ENCODE data around the gene OTUD1.
A peak's percentile ranks its signal among the peaks of the same experiment; 100 is the strongest.

Gene OTUD1

DNA sequence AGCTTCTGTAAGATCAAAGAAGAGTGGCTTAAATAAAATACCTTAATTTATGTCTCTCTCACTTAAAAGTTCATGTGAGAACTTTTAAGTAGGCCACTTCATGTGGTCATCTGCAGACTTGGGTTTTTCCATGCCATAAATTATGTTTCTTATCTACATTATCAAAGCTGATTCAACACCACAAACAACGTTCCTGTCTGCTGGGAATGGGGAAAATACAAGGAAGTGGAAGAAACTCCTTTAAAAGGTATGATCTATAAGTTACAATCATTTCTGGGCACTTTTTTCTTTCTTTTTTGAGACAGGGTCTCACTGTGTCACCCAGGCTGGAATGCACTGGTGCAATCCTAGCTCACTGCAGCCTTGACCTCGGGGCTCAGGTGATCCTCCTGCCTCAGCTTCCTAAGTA is 16.9 kb upstream of the OTUD1 start:
- DNase-seq = no peak

DNA sequence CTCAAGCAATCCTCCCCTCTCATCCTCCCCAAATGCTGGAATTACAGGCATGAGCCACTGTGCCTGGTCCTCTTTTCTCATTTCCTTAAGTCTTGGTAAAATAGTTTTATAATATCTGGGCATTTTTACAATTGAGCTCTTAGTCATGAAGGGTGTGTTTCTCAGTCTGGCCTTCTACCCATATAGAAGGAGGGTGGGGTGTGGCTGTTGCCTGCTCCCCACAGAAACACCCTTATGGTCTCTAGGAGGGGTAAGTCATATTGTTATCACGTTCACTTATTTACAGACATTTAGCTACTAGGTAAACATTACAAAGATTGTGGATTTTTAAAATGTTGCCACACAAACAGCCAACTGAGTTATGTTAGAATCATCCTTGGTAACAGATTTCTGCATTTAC is 6.7 kb upstream of the OTUD1 start:
- no peak for DNase-seq

GRCh38 chr10:23432639-23433038 is 6.2 kb upstream of the OTUD1 start:
- DNase-seq = no peak

GRCh38 chr10:23433701-23434100 is 5.2 kb upstream of the OTUD1 start:
- DNase-seq = no peak

DNA sequence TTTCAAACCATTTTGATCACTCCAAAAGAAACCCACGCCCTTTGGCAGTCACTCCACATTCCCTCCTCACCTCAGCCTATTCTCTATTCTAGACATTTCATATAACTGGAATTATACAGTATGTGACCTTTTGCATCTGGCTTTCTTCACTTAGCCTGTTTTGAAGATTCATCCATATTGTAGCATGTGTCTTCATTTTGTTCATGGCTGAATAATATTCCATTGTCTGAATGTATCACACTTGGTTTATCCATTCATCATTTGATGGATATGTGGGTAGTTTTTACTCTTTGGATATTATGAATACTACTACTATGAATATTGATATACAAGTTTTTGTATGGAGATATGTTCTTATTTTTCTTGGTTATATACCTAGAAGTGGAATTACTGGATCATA is 3.5 kb upstream of the OTUD1 start:
- DNase-seq = no peak

DNA sequence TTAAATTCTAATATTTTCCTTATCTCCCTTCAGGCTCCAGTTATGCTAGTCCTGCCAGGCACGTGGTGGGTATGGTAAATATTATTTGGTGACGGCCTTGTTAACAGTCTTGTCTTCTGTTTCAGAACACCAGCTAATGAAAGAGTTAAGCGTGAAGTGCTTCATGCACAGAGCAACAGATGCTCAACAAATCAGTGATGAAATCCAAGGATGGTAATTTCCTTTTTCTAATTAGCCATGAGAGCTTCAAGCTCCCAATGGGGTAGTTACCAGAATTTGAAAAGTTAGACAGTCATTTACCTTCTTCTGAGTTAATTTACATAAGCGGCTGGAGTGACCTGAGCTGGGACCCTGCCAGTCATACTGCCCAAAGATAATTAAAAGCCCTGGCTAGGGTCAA is 1.9 kb upstream of the OTUD1 start:
- no peak for DNase-seq

DNA sequence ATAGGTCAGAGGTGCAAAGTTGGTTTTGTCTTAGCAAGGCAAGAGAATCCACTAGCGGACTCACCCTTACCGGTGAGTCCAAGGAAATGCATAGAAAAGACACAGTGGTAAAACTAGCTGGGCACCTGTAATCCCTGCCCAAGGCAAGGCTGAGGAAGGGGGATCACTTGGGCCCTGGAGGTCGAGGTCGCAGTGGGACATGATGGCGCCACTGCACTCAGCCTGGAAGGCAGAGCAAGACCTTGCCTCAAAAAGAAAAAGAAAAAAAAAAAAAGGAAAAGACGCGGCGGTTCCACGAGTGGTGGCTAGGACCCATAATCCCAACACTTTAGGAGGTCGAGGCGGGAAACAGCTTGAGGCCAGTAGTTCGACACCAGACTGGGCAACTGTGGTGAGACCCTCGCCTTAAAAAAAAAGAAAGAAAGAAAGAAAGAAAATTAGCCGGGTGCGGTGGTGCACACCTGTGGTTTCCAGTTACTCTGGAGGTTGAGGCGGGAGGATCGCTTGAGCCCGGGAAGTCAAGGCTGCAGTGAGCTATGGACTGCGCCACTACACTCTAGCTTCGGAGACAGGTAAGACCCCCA is 820 bp upstream of the OTUD1 start:
- DNase-seq = no peak

- no peak for DNase-seq
Observed at GRCh38 chr10:23439452-23439960, 631 bp downstream of the OTUD1 start.

DNA sequence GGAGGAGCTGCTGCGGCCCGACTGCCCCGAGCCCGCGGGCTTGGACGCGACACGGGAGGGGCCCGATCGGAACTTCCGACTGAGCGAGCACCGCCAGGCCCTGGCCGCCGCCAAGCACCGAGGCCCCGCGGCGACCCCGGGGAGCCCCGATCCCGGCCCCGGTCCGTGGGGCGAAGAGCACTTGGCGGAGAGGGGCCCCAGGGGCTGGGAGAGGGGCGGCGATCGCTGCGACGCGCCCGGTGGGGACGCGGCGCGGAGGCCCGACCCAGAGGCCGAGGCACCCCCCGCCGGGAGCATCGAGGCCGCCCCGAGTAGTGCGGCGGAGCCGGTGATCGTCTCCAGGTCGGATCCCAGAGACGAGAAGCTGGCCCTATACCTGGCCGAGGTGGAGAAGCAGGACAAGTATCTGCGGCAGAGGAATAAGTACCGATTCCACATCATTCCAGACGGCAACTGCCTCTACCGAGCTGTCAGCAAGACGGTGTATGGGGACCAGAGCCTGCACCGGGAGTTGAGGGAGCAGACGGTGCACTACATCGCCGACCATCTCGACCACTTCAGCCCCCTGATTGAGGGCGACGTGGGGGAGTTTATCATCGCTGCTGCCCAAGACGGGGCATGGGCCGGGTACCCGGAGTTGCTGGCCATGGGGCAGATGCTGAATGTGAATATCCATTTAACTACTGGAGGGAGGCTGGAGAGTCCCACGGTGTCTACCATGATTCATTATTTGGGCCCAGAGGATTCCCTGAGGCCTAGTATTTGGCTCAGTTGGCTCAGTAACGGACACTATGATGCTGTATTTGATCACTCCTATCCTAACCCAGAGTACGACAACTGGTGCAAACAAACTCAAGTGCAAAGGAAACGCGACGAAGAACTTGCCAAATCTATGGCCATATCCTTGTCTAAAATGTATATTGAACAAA is 1.4 kb downstream of the OTUD1 start:
- peak; percentile 75 for DNase-seq

- no peak for DNase-seq
Observed at GRCh38 chr10:23441251-23441650, 2.4 kb downstream of the OTUD1 start.

- DNase-seq = no peak
Observed at GRCh38 chr10:23442936-23443335, 4.1 kb downstream of the OTUD1 start.

DNA sequence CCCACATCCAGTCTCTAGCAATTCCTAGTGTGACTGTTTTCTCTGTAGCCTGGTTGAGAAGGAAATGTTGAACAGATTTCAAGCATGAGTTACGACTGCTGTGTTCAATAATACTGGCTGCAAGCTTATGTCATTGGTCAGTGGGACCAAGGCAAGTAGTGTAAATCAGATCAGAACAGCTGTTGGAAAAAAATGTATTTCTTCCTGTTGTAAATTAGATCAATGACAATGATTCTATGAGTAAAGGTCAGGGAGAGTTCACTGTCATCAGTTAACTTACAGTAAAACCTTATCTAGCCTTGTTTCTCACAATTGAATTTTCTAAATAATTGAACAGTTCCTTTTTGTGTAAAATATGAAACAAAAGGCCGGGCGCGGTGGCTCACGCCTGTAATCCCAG is 6.7 kb downstream of the OTUD1 start:
- peak; percentile 22 for DNase-seq

DNA sequence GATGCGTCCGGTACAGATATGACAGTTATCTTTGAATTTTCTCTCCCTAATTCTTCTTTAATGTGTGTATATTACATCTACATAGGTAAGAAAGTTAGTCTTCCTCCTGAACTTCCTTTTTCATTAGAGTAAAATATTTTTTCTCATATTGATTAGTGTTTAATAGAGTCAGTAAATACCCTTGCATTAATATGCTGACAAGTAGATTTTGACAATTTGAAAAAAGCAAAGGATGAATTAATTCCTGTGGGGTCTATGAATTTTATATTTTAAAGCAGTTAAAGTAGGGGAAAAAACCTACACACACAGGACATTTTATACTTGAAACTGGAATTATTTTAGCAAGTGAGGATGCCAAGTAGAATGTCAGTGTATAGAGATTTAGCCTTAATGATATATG is 9.4 kb downstream of the OTUD1 start:
- DNase-seq = no peak

GRCh38 chr10:23448802-23449570 is 10.1 kb downstream of the OTUD1 start:
- no peak for DNase-seq

DNA sequence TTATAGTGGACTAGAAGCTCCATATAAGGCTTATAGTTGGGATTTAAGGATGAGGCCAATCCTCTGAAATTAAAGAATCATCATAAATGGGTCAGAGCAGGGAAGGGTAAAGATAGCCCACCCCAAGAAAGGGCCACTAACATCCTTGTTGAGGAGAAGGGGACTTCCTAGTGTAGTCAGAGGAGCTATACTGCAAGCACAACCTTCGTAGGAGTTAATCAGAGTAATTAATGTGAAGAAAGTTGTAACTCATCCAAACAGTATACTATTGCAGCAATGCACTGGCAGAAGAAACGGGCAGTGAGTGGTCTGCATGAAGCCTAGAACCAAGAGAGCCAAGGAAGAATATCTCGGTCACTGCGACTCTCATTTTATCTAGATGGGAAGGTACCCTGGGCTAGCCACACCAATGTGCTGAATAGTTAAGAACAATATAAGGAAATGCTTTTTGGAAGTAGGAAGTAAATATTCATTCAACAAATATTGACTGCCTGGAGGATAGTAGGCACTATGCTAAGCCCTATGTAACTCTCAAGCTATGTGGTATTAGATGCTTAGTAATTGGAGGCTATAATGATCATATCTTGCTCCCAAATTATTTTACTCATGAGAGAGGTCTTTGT is 13.3 kb downstream of the OTUD1 start:
- no peak for DNase-seq

GRCh38 chr10:23453465-23453864 is 14.6 kb downstream of the OTUD1 start:
- DNase-seq = no peak

DNA sequence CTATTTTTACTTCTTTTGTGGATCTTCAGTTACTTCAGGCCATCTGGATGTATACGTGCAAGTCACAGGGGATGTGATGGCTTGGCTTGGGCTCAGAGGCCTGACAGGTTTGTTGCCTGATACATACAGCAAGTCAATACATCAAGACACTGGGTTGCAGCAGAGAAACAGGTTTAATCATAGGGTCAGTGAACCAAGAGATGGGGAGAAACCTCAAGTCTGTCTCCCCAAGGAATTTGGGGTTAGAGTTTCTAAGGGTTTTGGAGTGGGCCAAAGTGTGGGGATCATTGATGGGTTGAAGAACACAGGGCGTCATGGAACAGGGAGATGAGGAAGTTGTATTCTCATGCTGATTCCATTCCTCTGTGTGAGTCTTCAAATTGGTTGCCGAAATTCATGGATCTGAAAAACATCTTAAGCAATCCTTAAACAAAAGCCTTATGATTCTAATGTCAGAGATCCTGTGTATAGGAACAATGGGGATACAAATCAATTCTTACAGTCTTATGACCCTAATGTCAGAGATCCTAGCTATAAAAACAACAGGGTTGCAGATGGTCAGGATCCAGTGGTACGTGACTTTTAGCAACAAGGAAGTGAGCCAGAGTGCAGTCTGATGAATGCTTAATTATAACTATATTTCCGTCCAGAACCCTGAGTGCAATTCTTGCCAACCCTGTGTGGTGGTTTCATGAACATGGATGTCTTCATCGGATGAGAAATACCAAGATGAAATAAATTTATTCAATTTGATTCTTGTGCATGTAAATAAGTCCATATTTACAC is 18.9 kb downstream of the OTUD1 start:
- DNase-seq = no peak

- DNase-seq = no peak
Observed at GRCh38 chr10:23459308-23459939, 20.5 kb downstream of the OTUD1 start.

DNA sequence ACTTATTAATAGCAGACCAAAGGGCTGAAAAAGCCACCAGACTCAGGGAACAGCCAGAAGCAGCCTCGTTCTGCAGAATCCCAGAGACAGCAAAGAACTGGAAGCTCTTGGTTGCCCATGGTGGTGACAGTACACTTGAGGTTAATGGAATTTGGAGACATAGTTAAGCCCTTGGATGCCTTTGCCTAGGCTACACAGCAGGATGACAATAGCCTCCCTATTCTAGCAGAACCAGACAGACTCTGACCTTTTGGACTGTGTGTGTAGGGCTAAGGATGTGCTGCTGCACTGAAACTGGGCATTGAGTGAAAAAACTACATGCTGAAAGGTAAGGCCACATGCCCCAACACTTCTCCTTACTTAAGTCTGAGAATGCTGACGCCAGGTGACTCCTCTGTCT is 22.7 kb downstream of the OTUD1 start:
- DNase-seq = no peak

GRCh38 chr10:23467012-23467411 is 28.1 kb downstream of the OTUD1 start:
- no peak for DNase-seq

DNA sequence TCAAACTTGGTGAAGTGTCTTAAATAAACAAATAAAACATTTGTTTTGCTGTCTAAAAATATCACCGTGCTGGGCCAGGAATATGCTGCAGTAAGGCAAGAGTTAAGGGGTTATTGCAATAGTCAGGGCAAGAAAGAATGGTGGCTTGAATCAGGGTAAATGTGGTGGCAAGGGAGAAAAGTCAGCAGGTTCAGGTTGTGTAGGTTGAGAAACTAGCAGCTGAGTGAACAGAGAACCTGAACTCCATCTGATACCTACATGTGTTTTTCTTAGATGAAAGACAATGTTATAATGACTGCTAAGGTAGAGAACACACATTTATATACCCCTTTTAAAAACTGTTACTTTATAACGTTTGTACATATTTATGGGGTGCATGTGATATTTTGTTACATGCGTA is 28.7 kb downstream of the OTUD1 start:
- no peak for DNase-seq

Data from retina (tissue), 1 donor.